SU-DHL-6 (cell line): Measurements from ENCODE around the gene KAZN.

Experiments used
- CTCF ChIP-seq: fragments of 200-600 bp; sonication (generic); IDR thresholded peaks from one replicate; pipeline ENCODE4 v1.5.1; 2017; ENCODE audit warnings: antibody characterized with exemption, mild to moderate bottlenecking, low read length, moderate library complexity; ENCODE audit not compliant: insufficient read depth, poor library complexity, severe bottlenecking
- EZH2phosphoT487 ChIP-seq: fragments of 200-600 bp; sonication (generic), shearing (Covaris generic); conservative IDR thresholded peaks from 2 replicates; pipeline ENCODE4 v1.6.1; 2018; ENCODE audit warnings: mild to moderate bottlenecking, antibody characterized with exemption, low read length, moderate library complexity, mixed read lengths

DNA sequence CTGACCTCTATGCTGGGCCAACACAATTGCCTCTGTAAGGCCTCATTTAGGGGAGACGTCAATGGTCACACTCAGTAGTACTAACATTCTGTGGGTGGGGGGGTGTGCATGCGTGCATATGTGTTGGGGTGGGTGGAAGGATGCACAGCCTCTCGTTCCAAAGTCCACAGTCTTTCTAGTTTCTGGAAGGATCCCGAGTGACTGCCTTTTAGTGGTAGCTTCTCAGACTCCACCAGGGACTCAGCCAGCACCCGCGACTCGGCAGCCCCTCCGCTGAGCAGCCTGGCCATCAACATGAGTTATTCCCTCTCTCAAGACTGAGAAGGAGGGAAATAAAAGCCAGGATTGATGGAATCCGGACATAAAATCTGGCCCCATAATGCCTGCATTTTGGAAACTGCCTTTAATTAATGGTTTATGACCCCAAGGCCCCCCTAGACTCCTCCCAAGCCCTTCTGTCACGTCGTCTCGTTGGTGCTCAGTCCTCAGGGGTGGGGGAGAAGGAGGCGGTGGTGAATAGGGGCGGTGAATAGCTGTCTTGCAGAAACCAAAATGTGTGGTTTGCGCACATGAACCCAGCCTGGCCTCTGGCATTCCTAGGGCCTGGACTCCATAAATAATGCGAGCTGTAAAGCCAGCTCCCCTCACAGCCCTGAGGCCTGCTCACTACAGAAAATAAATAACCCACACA, 489.9 kb downstream of the KAZN start:
- TF ChIP-seq CTCF (no peak), EZH2phosphoT487 (no peak)
